HepG2 (cell line): ENCODE measurements around the gene TRIM4. TPM values are rescaled to one million over a fixed set of nuclear protein-coding genes. Genes with fewer than 3 reads are reported as not detected.
A peak's percentile ranks its signal among the peaks of the same experiment; 100 is the strongest.

ENCODE experiments used
- ATAC-seq: fragments of 200-7000 bp; cut with Tn5 transposase; 3 replicates; pipeline ENCODE4 v1.9.1; 2020; ENCODE audit warnings: mild to moderate bottlenecking, moderate library complexity
- BruUV-seq: library from RNA; stranded (reverse); fragments of 400-500 nt; replicated peaks from 2 replicates; lab custom pipeline; 2021; lab: Mats Ljungman, UMichigan
- CTCF ChIA-PET: fragments of 300-600 bp; formaldehyde crosslinking; extraction: SDS; loops from one replicate; lab custom pipeline; 2021; ENCODE audit warnings: low total read pairs, inconsistent platforms, low intra/inter-chr PET ratio; lab: Yijun Ruan, JAX
- POLR2A ChIA-PET: fragments of 350-600 bp; sonication (Branson Sonifier 250); formaldehyde crosslinking; loops from one replicate; lab custom pipeline; 2020; ENCODE audit warnings: antibody characterized with exemption, inconsistent platforms; lab: Yijun Ruan, JAX
- DNase-seq: peaks from one replicate; pipeline ENCODE4 v3.0.0-alpha.2; 2015; ENCODE audit warnings: low spot score
- FAIRE-seq: peaks from 3 replicates; lab custom pipeline; 2011; peaks lifted over from hg19 to GRCh38; lab: Jason Lieb, UNC
- H2AFZ ChIP-seq: one replicate; pipeline ENCODE4 v1.6.1; 2011; ENCODE audit warnings: low read length, inconsistent platforms
- H3K27ac ChIP-seq: fragments of 300-600 bp; 3 replicates; pipeline ENCODE4 v1.8.0; 2011; ENCODE audit warnings: mixed run types, mild to moderate bottlenecking, mixed read lengths, low read length, inconsistent platforms; ENCODE audit not compliant: insufficient read depth; ENCODE audit errors: extremely low read length
- H3K27me3 ChIP-seq, 2 experiments: fragments of 200-600 bp in 1 of 2; 2 replicates in 1 of 2; 3 replicates in 1 of 2; pipeline versions ENCODE4 v1.6.0 to v1.8.0; 2011; ENCODE audit warnings: low read length in 2 of 2, mild to moderate bottlenecking in 2 of 2, moderate library complexity in 2 of 2, inconsistent platforms in 1 of 2; ENCODE audit not compliant: insufficient read depth in 2 of 2, control insufficient read depth in 1 of 2
- H3K36me3 ChIP-seq, 2 experiments: fragments of 200-600 bp in 1 of 2; replicated peaks in 1 of 2; 2 replicates in 1 of 2; 3 replicates in 1 of 2; pipeline versions ENCODE4 v1.5.1 to v1.8.0; 2011; ENCODE audit warnings: low read length in 2 of 2, inconsistent platforms in 1 of 2; ENCODE audit not compliant: insufficient read depth in 2 of 2, control insufficient read depth in 1 of 2
- H3K4me1 ChIP-seq: 2 replicates; pipeline ENCODE4 v1.5.1; 2012; ENCODE audit warnings: low read length, inconsistent platforms; ENCODE audit not compliant: insufficient read depth
- H3K4me2 ChIP-seq: 2 replicates; pipeline ENCODE4 v1.6.0; 2011; ENCODE audit warnings: low read depth, low read length, inconsistent platforms
- H3K4me3 ChIP-seq, 3 experiments: fragments of 200-600 bp in 1 of 3; sonication (generic), shearing (Covaris generic) in 1 of 3; replicated peaks in 1 of 3; 2 replicates each; pipeline ENCODE4 v1.5.1; 2011 to 2016; ENCODE audit warnings: low read length in 3 of 3, inconsistent platforms in 2 of 3, low read depth in 2 of 3, mild to moderate bottlenecking in 2 of 3, control low read depth in 1 of 3, mixed read lengths in 1 of 3; ENCODE audit not compliant: insufficient read depth in 1 of 3
- H3K79me2 ChIP-seq: one replicate; pipeline ENCODE4 v1.6.1; 2011; ENCODE audit warnings: low read length, inconsistent platforms; ENCODE audit not compliant: insufficient read depth
- H3K9ac ChIP-seq: 2 replicates; pipeline ENCODE4 v1.6.0; 2011; ENCODE audit warnings: mild to moderate bottlenecking, low read depth, low read length, inconsistent platforms; ENCODE audit not compliant: insufficient read depth
- H3K9me3 ChIP-seq: 2 replicates; pipeline ENCODE4 v1.5.1; 2012; ENCODE audit warnings: mild to moderate bottlenecking, low read length
- H4K20me1 ChIP-seq: 2 replicates; pipeline ENCODE4 v1.6.0; 2011; ENCODE audit warnings: inconsistent platforms, mild to moderate bottlenecking, low read length, moderate library complexity; ENCODE audit not compliant: insufficient read depth
- ERF ChIP-seq: IDR thresholded peaks from 2 replicates; pipeline ENCODE4 v1.6.1; 2018; ENCODE audit warnings: missing biosample characterization, missing genetic modification reagents
- FOSL2 ChIP-seq: sonication (generic); formaldehyde crosslinking; IDR thresholded peaks from 2 replicates; pipeline ENCODE4 v1.4.0; 2020; ENCODE audit warnings: missing genetic modification reagents
- HMG20A ChIP-seq: IDR thresholded peaks from 2 replicates; pipeline ENCODE4 v1.6.1; 2016; ENCODE audit warnings: borderline replicate concordance
- HNF4A ChIP-seq: sonication (generic); formaldehyde crosslinking; IDR thresholded peaks from 2 replicates; pipeline ENCODE4 v1.4.0; 2020; ENCODE audit warnings: missing genetic modification reagents
- KAT8 ChIP-seq: IDR thresholded peaks from 2 replicates; pipeline ENCODE4 v1.6.1; 2016; ENCODE audit warnings: missing genetic modification reagents, missing compliant biosample characterization
- KLF16 ChIP-seq, 2 experiments: sonication (generic) in 1 of 2; formaldehyde crosslinking in 1 of 2; IDR thresholded peaks; 2 replicates each; pipeline versions ENCODE4 v1.6.1 to v1.8.0; 2016 to 2023; ENCODE audit warnings: missing genetic modification reagents in 2 of 2, missing compliant biosample characterization in 1 of 2
- NKX3-1 ChIP-seq: sonication (generic); formaldehyde crosslinking; IDR thresholded peaks from 2 replicates; pipeline ENCODE4 v1.5.0; 2020; ENCODE audit warnings: missing genetic modification reagents
- RCOR2 ChIP-seq: IDR thresholded peaks from 2 replicates; pipeline ENCODE4 v1.6.1; 2016; ENCODE audit warnings: missing biosample characterization, missing genetic modification reagents
- SETDB1 ChIP-seq: sonication (generic); formaldehyde crosslinking; IDR thresholded peaks from 2 replicates; pipeline ENCODE4 v1.5.1; 2020; ENCODE audit warnings: missing genetic modification reagents, mild to moderate bottlenecking, borderline replicate concordance
- SMC3 ChIP-seq: IDR thresholded peaks from 2 replicates; pipeline ENCODE4 v1.6.1; 2011; ENCODE audit warnings: low read length, improper control_type of control experiment
- SRSF9 ChIP-seq: fragments of 200-400 bp; formaldehyde crosslinking; IDR thresholded peaks from 2 replicates; pipeline ENCODE4 v1.6.1; 2018; ENCODE audit warnings: borderline replicate concordance, mild to moderate bottlenecking, low read depth, low read length; ENCODE audit not compliant: insufficient read depth, poor library complexity, severe bottlenecking
- TGIF2 ChIP-seq: IDR thresholded peaks from 2 replicates; pipeline ENCODE4 v1.6.1; 2016; ENCODE audit warnings: control low read depth, missing compliant biosample characterization
- ZBTB20 ChIP-seq: sonication (generic); formaldehyde crosslinking; IDR thresholded peaks from 2 replicates; pipeline ENCODE4 v1.8.1; 2023; ENCODE audit warnings: missing genetic modification reagents, low read depth, mild to moderate bottlenecking, borderline replicate concordance
- ZBTB21 ChIP-seq: sonication (generic); formaldehyde crosslinking; IDR thresholded peaks from 2 replicates; pipeline ENCODE4 v1.4.0; 2020; ENCODE audit warnings: missing genetic modification reagents
- ZFP1 ChIP-seq: IDR thresholded peaks from 2 replicates; pipeline ENCODE4 v1.6.1; 2016
- ZFP41 ChIP-seq: sonication (generic); formaldehyde crosslinking; IDR thresholded peaks from 2 replicates; pipeline ENCODE4 v1.4.0; 2020; ENCODE audit warnings: mild to moderate bottlenecking, missing genetic modification reagents, borderline replicate concordance
- ZNF12 ChIP-seq: sonication (generic); formaldehyde crosslinking; IDR thresholded peaks from 2 replicates; pipeline ENCODE4 v1.5.0; 2020; ENCODE audit warnings: missing genetic modification reagents
- ZNF20 ChIP-seq: sonication (generic); formaldehyde crosslinking; IDR thresholded peaks from 2 replicates; pipeline ENCODE4 v1.4.0; 2020; ENCODE audit warnings: mild to moderate bottlenecking, moderate library complexity, missing genetic modification reagents
- ZNF207 ChIP-seq: fragments of 450-650 bp; IDR thresholded peaks from 2 replicates; pipeline ENCODE4 v1.6.1; 2016; ENCODE audit warnings: antibody characterized with exemption, borderline replicate concordance
- ZNF326 ChIP-seq: sonication (generic); formaldehyde crosslinking; IDR thresholded peaks from 2 replicates; pipeline ENCODE4 v1.4.0; 2020; ENCODE audit warnings: missing genetic modification reagents, borderline replicate concordance
- ZSCAN31 ChIP-seq: sonication (generic); formaldehyde crosslinking; IDR thresholded peaks from 2 replicates; pipeline ENCODE4 v1.5.0; 2020; ENCODE audit warnings: low read depth, mild to moderate bottlenecking, missing genetic modification reagents
- WGBS: methylation state at CpG from one replicate; pipeline ENCODE4 v1.1.6; 2017; ENCODE audit warnings: low lambda C conversion rate; 5-methylcytosine and 5-hydroxymethylcytosine counted together
- in situ Hi-C: cut with HindIII; loops from 2 replicates; pipeline ENCODE4 v1.10.0; 2017; ENCODE audit warnings: low pct_unique_long_range_greater_than_20kb; ENCODE audit not compliant: extremely low pct_ligation_motif_present
- intact Hi-C: fragments of 100-400 bp; cut with micrococcal nuclease; formaldehyde crosslinking; loops from one replicate; pipeline ENCODE4 v1.10.0; 2022; ENCODE audit not compliant: unreplicated experiment
- polyA plus RNA-seq, 8 experiments: library from polyadenylated mRNA; depleted of rRNA in 3 of 8; stranded (reverse) in 7 of 8; unstranded in 1 of 8; fragments of >200 nt; fragmentation: Illumina TruSeq in 4 of 8; extraction: Trizol in 4 of 8; gene quantifications; 2 replicates each; pipeline versions ENCODE4 v1.2.1 to v1.2.3, GENCODE V29; 2011 to 2016; ENCODE audit warnings: low read depth in 4 of 8, missing spikeins in 1 of 8, mixed read lengths in 1 of 8; ENCODE audit not compliant: insufficient read depth in 1 of 8
- total RNA-seq, 5 experiments: library from RNA; depleted of rRNA; stranded (reverse); fragments of >200 nt; fragmentation: Illumina TruSeq; extraction: Trizol; gene quantifications; 2 replicates each; pipeline ENCODE4 v1.2.3, GENCODE V29; 2016; ENCODE audit warnings: low read depth in 1 of 5
- TF ChIP-seq, protein P1 (sequence below): IDR thresholded peaks from 2 replicates; pipeline ENCODE4 v1.6.1; 2016; ENCODE audit warnings: low read depth, borderline replicate concordance
- TF ChIP-seq, protein P2 (sequence below): sonication (generic); formaldehyde crosslinking; IDR thresholded peaks from 2 replicates; pipeline ENCODE4 v1.5.0; 2020; ENCODE audit warnings: missing genetic modification reagents
- TF ChIP-seq, protein P3 (sequence below): sonication (generic); formaldehyde crosslinking; IDR thresholded peaks from 2 replicates; pipeline ENCODE4 v1.5.1; 2020; ENCODE audit warnings: missing genetic modification reagents, mild to moderate bottlenecking, borderline replicate concordance

TRIM4 gene
- total and polyA plus RNA-seq, 2 of the 13 experiments (the other 11 are each of a cell fraction or from before 2014, with no cell fraction given): 17.6 to 21.7 TPM

DNA sequence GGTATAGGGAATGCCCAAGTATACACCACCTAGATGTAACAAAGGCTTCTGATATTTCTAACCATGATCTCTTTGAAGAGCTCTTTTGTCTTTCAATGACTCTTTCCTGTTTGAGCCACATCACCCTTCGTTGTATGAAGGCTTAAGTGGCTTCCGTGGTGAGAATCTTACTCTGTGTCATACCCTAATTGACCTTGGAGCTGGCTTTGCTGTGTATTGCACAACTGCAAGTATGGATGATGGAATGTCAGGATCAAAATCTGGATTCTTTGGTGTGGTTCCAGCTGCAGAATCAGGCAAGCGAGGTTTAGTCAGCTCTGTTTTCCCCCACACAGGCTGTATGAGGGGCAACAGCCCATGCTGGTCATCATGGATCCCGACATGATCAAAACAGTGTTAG lies 75.5 kb downstream of the TRIM4 start:
- H3K9ac ChIP-seq: no peak overlapping the region
- intact Hi-C loops: no loop called here
- H4K20me1 ChIP-seq: no peaks in the 10 kb centered on the region
- peaks cover 20% of the 10 kb centered on the region for H3K4me1 ChIP-seq
- WGBS: 32% methylated on average over 4 of the region's 4 CpGs
- H3K4me3 ChIP-seq: no peak overlapping the region
- ATAC-seq: peak; percentile 57
- ChIA-PET CTCF (no interaction called here), POLR2A (interaction anchor here (0.8 to 1.7 kb wide), 6 partner anchors 14 to 227 kb away, joined by 3 to 16 read pairs (median 4); partner anchors contain the start of gene ZSCAN25)
- H3K27ac ChIP-seq: peak overlapping the region; percentile 30
- no peaks in the 10 kb centered on the region for H3K79me2 ChIP-seq
- no TSS peak for BruUV-seq
- in situ Hi-C loops: no loop called here
- FAIRE-seq: peak; percentile 21
- H3K4me2 ChIP-seq: peak overlapping the region; percentile 24; the same call in 1 of the 2 replicates
- H3K9me3 ChIP-seq: no peaks in the 10 kb centered on the region
- H2AFZ ChIP-seq: no peak overlapping the region
- no peaks in the 10 kb centered on the region for H3K27me3 ChIP-seq
- H3K36me3 ChIP-seq: no peaks in the 10 kb centered on the region
- DNase-seq: peak; percentile 83
- TF ChIP-seq ZNF20 (CRISPR knock-in tag) (no peak), RCOR2 (CRISPR knock-in tag) (0 out of 2 replicates have a peak, but pooled peaks have one; percentile 60), ZNF326 (CRISPR knock-in tag) (no peak), ZNF207 (no peak), KLF16 (CRISPR knock-in tag; IDR thresholded peaks at IDR 0.05) (0 out of 4 replicates have a peak, but pooled peaks of 1 of the 2 experiments have one; percentile 36), TGIF2 (CRISPR knock-in tag) (no peak), KAT8 (CRISPR knock-in tag) (peak; percentile 52), ERF (peak; percentile 29; the same call in 1 of the 2 replicates), ZFP41 (no peak), NKX3-1 (CRISPR knock-in tag) (no peak), HNF4A (CRISPR knock-in tag) (peak; percentile 49), SETDB1 (CRISPR knock-in tag) (no peak), ZNF12 (CRISPR knock-in tag) (peak; percentile 79), ZBTB21 (CRISPR knock-in tag) (0 out of 2 replicates have a peak, but pooled peaks have one; percentile 45), ZSCAN31 (no peak), SMC3 (peak; percentile 31; the same call in 1 of the 2 replicates), SRSF9 (no peak), HMG20A (CRISPR knock-in tag) (peak; percentile 82; the same call in 1 of the 2 replicates), ZBTB20 (no peak), FOSL2 (CRISPR knock-in tag) (peak; percentile 80), ZFP1 (CRISPR knock-in tag) (peak; percentile 46; the same call in 1 of the 2 replicates)
- TF ChIP-seq, protein P1, sequence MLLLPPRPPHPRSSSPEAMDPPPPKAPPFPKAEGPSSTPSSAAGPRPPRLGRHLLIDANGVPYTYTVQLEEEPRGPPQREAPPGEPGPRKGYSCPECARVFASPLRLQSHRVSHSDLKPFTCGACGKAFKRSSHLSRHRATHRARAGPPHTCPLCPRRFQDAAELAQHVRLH (CRISPR knock-in tag): peak; percentile 64; the same call in 1 of the 2 replicates
- TF ChIP-seq, protein P2, sequence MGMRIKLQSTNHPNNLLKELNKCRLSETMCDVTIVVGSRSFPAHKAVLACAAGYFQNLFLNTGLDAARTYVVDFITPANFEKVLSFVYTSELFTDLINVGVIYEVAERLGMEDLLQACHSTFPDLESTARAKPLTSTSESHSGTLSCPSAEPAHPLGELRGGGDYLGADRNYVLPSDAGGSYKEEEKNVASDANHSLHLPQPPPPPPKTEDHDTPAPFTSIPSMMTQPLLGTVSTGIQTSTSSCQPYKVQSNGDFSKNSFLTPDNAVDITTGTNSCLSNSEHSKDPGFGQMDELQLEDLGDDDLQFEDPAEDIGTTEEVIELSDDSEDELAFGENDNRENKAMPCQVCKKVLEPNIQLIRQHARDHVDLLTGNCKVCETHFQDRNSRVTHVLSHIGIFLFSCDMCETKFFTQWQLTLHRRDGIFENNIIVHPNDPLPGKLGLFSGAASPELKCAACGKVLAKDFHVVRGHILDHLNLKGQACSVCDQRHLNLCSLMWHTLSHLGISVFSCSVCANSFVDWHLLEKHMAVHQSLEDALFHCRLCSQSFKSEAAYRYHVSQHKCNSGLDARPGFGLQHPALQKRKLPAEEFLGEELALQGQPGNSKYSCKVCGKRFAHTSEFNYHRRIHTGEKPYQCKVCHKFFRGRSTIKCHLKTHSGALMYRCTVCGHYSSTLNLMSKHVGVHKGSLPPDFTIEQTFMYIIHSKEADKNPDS (CRISPR knock-in tag): 0 out of 2 replicates have a peak, but pooled peaks have one; percentile 43
- TF ChIP-seq, protein P3, sequence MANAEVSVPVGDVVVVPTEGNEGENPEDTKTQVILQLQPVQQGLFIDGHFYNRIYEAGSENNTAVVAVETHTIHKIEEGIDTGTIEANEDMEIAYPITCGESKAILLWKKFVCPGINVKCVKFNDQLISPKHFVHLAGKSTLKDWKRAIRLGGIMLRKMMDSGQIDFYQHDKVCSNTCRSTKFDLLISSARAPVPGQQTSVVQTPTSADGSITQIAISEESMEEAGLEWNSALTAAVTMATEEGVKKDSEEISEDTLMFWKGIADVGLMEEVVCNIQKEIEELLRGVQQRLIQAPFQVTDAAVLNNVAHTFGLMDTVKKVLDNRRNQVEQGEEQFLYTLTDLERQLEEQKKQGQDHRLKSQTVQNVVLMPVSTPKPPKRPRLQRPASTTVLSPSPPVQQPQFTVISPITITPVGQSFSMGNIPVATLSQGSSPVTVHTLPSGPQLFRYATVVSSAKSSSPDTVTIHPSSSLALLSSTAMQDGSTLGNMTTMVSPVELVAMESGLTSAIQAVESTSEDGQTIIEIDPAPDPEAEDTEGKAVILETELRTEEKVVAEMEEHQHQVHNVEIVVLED: no peak
